OCI-LY3 (cell line): ENCODE results near the gene TM9SF2.

Experiments
- H2AFZ ChIP-seq: fragments of 200-600, 300-600 bp; shearing (Covaris generic); 2 replicates; pipeline ENCODE4 v1.6.0; 2014; ENCODE audit warnings: antibody characterized with exemption, low read depth, low read length
- H3K27ac ChIP-seq: fragments of 200-600, 300-600 bp; sonication (generic); 2 replicates; pipeline ENCODE4 v1.5.1; 2014; ENCODE audit warnings: mild to moderate bottlenecking, low read length, moderate library complexity, mixed read lengths
- H3K27me3 ChIP-seq: fragments of 200-600, 300-600 bp; sonication (generic); 2 replicates; pipeline ENCODE4 v1.6.1; 2014; ENCODE audit warnings: low read depth, low read length, mixed read lengths
- H3K36me3 ChIP-seq: fragments of 200-600, 300-600 bp; sonication (generic); replicated peaks from 2 replicates; pipeline ENCODE3; 2014; ENCODE audit warnings: low read depth, low read length, mixed read lengths
- H3K4me1 ChIP-seq: fragments of 300-600, 200-600 bp; sonication (generic); 2 replicates; pipeline ENCODE4 v1.6.1; 2014; ENCODE audit warnings: low read length, mixed read lengths
- H3K4me2 ChIP-seq: fragments of 200-600, 300-600 bp; sonication (generic); 2 replicates; pipeline ENCODE4 v1.6.1; 2014; ENCODE audit warnings: low read length, mixed read lengths
- H3K4me3 ChIP-seq: fragments of 300-600, 200-600 bp; sonication (generic); 2 replicates; pipeline ENCODE4 v1.5.1; 2014; ENCODE audit warnings: antibody characterized with exemption, mild to moderate bottlenecking, low read length, moderate library complexity
- H3K79me2 ChIP-seq: fragments of 300-600, 200-600 bp; shearing (Covaris generic); 2 replicates; pipeline ENCODE4 v1.6.1; 2014; ENCODE audit warnings: mild to moderate bottlenecking, low read length, mixed read lengths
- H3K9ac ChIP-seq: fragments of 300-600, 200-600 bp; shearing (Covaris generic); 2 replicates; pipeline ENCODE4 v1.6.0; 2014; ENCODE audit warnings: mild to moderate bottlenecking, low read length, moderate library complexity
- H3K9me3 ChIP-seq: fragments of 200-600, 300-600 bp; shearing (Covaris generic); 2 replicates; pipeline ENCODE4 v1.6.1; 2014; ENCODE audit warnings: low read length, mixed read lengths; ENCODE audit not compliant: insufficient read depth
- H4K20me1 ChIP-seq: fragments of 200-600, 300-600 bp; sonication (generic); 2 replicates; pipeline ENCODE4 v1.6.1; 2016; ENCODE audit warnings: low read length, mixed read lengths; ENCODE audit not compliant: insufficient read depth
- EZH2phosphoT487 ChIP-seq: fragments of 200-600 bp; shearing (Covaris generic); IDR thresholded peaks from 2 replicates; pipeline ENCODE4 v1.6.1; 2018; ENCODE audit warnings: antibody characterized with exemption, mixed run types, low read depth
- TF ChIP-seq, protein P1 (sequence below): fragments of 200-600, 300-600 bp; sonication (generic); IDR thresholded peaks from 2 replicates; pipeline ENCODE4 v1.5.1; 2014; ENCODE audit warnings: antibody characterized with exemption, low read length, low read depth

Gene TM9SF2

DNA sequence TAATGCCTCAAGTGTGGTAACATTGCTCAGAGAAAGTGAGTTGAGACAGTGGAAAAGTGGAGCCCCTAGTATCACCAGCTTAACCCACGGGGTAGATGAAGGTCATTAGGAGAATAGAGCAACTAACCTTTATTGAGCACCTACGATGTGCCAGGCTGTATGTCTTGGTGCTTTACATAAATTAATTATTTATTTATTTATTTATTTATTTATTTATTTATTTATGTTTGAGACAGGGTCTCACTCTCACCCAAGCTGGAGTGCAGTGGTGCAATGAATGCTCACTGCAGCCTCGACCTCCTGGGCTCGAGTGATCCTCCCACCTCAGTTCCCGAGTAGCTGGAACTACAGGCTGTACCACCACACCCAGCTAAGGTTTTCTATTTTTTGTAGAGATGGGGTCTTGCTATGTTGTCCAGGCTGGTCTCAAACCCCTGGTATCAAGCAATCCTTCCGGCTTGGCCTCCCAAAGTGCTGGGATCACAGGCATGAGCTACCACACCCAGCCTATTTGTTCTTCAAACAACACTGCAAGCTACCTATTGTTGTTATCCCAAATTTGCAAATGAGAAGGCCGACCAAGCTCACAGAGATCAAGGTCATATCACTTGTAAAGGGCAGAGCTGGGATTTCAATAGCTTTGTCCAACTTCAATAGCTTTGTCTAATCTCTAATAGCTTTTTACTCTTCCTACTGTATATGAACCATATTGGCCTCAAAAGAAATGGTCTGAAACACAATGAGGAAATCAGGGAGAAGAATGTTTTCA lies 79.4 kb downstream of the TM9SF2 start:
- Histone ChIP-seq H3K9me3 (no peaks in the 10 kb centered on the region), H3K36me3 (no peaks in the 10 kb centered on the region), H3K4me2 (no peak overlapping the region), H3K4me1 (peaks cover 3% of the 10 kb centered on the region; the same call in 1 of the 2 replicates), H3K9ac (no peak overlapping the region), H3K4me3 (no peak overlapping the region), H3K27me3 (no peaks in the 10 kb centered on the region), H4K20me1 (no peaks in the 10 kb centered on the region), H3K27ac (no peak overlapping the region), H3K79me2 (no peaks in the 10 kb centered on the region), H2AFZ (no peak overlapping the region)
- TF ChIP-seq EZH2phosphoT487: no peak
- TF ChIP-seq, protein P1, sequence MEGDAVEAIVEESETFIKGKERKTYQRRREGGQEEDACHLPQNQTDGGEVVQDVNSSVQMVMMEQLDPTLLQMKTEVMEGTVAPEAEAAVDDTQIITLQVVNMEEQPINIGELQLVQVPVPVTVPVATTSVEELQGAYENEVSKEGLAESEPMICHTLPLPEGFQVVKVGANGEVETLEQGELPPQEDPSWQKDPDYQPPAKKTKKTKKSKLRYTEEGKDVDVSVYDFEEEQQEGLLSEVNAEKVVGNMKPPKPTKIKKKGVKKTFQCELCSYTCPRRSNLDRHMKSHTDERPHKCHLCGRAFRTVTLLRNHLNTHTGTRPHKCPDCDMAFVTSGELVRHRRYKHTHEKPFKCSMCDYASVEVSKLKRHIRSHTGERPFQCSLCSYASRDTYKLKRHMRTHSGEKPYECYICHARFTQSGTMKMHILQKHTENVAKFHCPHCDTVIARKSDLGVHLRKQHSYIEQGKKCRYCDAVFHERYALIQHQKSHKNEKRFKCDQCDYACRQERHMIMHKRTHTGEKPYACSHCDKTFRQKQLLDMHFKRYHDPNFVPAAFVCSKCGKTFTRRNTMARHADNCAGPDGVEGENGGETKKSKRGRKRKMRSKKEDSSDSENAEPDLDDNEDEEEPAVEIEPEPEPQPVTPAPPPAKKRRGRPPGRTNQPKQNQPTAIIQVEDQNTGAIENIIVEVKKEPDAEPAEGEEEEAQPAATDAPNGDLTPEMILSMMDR: no peak

DNA sequence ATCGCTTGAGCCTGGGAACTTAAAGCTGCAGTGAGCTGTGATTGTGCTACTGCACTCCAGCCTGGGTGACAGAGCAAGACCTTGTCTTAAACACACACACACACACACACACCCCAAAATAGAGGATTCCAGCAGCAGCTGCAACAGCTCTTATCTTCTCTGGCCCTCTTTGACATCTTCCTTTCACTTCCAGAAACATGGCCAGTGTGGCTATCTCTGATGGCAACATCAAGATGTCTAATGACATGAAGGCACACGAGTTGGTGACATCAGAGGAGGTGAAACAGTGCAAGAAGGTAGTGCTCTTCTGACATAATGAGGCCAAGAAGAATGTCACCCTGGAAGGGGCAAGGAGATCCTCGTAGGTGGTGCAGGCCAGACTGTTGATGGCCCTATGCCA lies 81.2 kb downstream of the TM9SF2 start:
- no peaks in the 10 kb centered on the region for H3K79me2 ChIP-seq
- no peak overlapping the region for H3K4me3 ChIP-seq
- no peaks in the 10 kb centered on the region for H3K36me3 ChIP-seq
- no peaks in the 10 kb centered on the region for H3K27me3 ChIP-seq
- no peaks in the 10 kb centered on the region for H3K9me3 ChIP-seq
- H4K20me1 ChIP-seq: no peaks in the 10 kb centered on the region
- no peak overlapping the region for H3K9ac ChIP-seq
- H3K27ac ChIP-seq: no peak overlapping the region
- H3K4me1 ChIP-seq: peaks cover 3% of the 10 kb centered on the region; the same call in 1 of the 2 replicates
- no peak overlapping the region for H3K4me2 ChIP-seq
- no peak overlapping the region for H2AFZ ChIP-seq
- TF ChIP-seq, protein P1: no peak
- no peak for TF ChIP-seq EZH2phosphoT487

DNA sequence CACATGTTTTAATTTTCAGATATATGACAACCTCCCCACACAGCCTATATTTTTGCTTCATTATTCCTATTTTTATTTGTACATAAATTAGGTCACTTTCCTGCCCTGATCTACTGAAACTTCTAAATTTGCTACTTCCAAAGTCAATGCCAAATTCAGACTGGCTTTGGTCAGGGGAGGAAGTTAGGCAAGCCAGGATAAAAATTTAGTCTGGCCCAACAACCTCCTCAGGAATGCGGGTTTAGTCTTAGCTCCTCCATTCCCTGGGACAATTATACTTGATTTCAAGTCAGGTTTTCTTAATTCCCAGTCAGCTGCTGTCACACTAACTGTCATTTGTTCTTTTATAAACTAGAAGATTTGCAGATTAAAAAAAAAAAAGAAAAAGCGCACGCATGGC lies 84.3 kb downstream of the TM9SF2 start:
- Histone ChIP-seq H2AFZ (no peak overlapping the region), H3K9ac (no peak overlapping the region), H3K36me3 (no peaks in the 10 kb centered on the region), H3K9me3 (no peaks in the 10 kb centered on the region), H3K4me1 (peaks cover 3% of the 10 kb centered on the region), H3K27me3 (no peaks in the 10 kb centered on the region), H3K79me2 (no peaks in the 10 kb centered on the region), H3K27ac (no peak overlapping the region), H3K4me2 (no peak overlapping the region), H4K20me1 (no peaks in the 10 kb centered on the region), H3K4me3 (no peak overlapping the region)
- no peak for TF ChIP-seq EZH2phosphoT487
- TF ChIP-seq, protein P1: no peak

DNA sequence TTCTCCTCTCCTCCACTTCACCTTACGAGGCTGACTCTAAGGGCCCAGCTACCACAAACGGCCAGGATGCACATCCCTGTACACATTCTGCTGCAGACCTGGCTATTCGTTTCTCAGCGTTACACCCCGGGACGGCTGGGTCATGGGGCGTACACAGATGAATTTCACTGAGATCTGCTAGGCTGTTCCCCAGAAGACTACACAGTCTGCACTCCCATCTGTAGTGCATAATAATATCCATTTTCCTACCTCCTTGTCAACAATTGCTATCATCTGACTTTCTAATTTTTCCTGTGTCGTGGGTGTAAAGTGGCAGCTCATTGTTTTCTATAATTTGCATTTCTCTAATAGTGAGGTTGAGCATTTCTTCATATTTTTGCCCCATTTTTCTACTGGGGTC lies 85.7 kb downstream of the TM9SF2 start:
- Histone ChIP-seq H3K4me1 (peaks cover 9% of the 10 kb centered on the region), H3K4me2 (no peak overlapping the region), H3K9ac (no peak overlapping the region), H3K4me3 (no peak overlapping the region), H3K9me3 (no peaks in the 10 kb centered on the region), H3K36me3 (no peaks in the 10 kb centered on the region), H3K27me3 (no peaks in the 10 kb centered on the region), H4K20me1 (no peaks in the 10 kb centered on the region), H2AFZ (no peak overlapping the region), H3K27ac (no peak overlapping the region), H3K79me2 (no peaks in the 10 kb centered on the region)
- TF ChIP-seq EZH2phosphoT487: no peak
- TF ChIP-seq, protein P1: no peak
